Naive B cell (primary cell): ENCODE results near the gene SHROOM3. TPM values are rescaled to one million over a fixed set of nuclear protein-coding genes. Genes with fewer than 3 reads are reported as not detected.

Source experiments
- ATAC-seq, 2 donors: fragments of 150-1000 bp; cut with Tn5 transposase; 2 replicates each; pipeline ENCODE4 v1.10.0; 2021; ENCODE audit warnings: low read depth in 2 of 2, mild to moderate bottlenecking in 2 of 2, moderate library complexity in 2 of 2
- DNase-seq: peaks from one replicate; pipeline ENCODE4 v3.0.0; 2022
- H3K27ac Mint-ChIP-seq, 6 donors: one replicate each; pipeline ENCODE4 v1.8.0; 2020 to 2022; ENCODE audit warnings: mild to moderate bottlenecking in 6 of 6, mixed read lengths in 6 of 6, moderate library complexity in 5 of 6, inconsistent platforms in 2 of 6
- H3K27me3 Mint-ChIP-seq, 3 donors: one replicate each; pipeline ENCODE4 v1.8.0; 2021 to 2022; ENCODE audit warnings: mixed read lengths in 3 of 3, mild to moderate bottlenecking in 1 of 3
- H3K36me3 Mint-ChIP-seq, 2 donors: one replicate each; pipeline ENCODE4 v1.8.0; 2020 to 2022; ENCODE audit warnings: mixed read lengths in 2 of 2, inconsistent platforms in 1 of 2, mild to moderate bottlenecking in 1 of 2
- H3K4me1 Mint-ChIP-seq, 3 donors: one replicate each; pipeline ENCODE4 v1.8.0; 2020 to 2022; ENCODE audit warnings: mixed read lengths in 3 of 3, inconsistent platforms in 1 of 3, mild to moderate bottlenecking in 1 of 3, moderate library complexity in 1 of 3
- H3K4me3 Mint-ChIP-seq, 8 donors: one replicate each; pipeline ENCODE4 v1.8.0; 2020 to 2022; ENCODE audit warnings: mild to moderate bottlenecking in 8 of 8, mixed read lengths in 8 of 8, moderate library complexity in 8 of 8, inconsistent platforms in 2 of 8
- H3K9me3 Mint-ChIP-seq, 7 donors: one replicate each; pipeline ENCODE4 v1.8.0; 2020 to 2022; ENCODE audit warnings: mixed read lengths in 7 of 7, mild to moderate bottlenecking in 5 of 7, inconsistent platforms in 2 of 7, moderate library complexity in 1 of 7
- polyA plus RNA-seq, 6 donors: library from polyadenylated mRNA; unstranded; fragments of 300-500 nt; fragmentation: Illumina TruSeq; gene quantifications; one replicate each; pipeline ENCODE4 v1.2.3, GENCODE V29; 2021; ENCODE audit warnings: low read depth in 6 of 6

Gene SHROOM3
- polyA plus RNA-seq, 6 donors from 2014 or later: 0.40 to 0.95 (median 0.69) TPM; not detected in 3

- Mint-ChIP-seq H3K27me3 (no peaks in the 10 kb centered on the region), H3K9me3 (peaks cover 0 to 18% (median 5%) of the 10 kb centered on the region in 7 donors)
These were observed 79.1 kb downstream of the SHROOM3 start for GRCh38 chr4:76514087-76514486.

GRCh38 chr4:76515975-76516843 lies 81.2 kb downstream of the SHROOM3 start:
- ATAC-seq (no peak), DNase-seq (no peak)
- Mint-ChIP-seq H3K9me3 (peaks cover 0 to 18% (median 5%) of the 10 kb centered on the region in 7 donors), H3K4me1 (peaks cover 0 to 4% (median 0%) of the 10 kb centered on the region in 3 donors), H3K27ac (no peak overlapping the region), H3K27me3 (no peaks in the 10 kb centered on the region), H3K4me3 (no peak overlapping the region), H3K36me3 (peaks cover 7 to 13% of the 10 kb centered on the region in 2 donors)

More at GRCh38 chr4:76514087-76514486, 79.1 kb downstream of the SHROOM3 start:
- DNase-seq: no peak
- peaks cover 0 to 4% (median 0%) of the 10 kb centered on the region in 3 donors for H3K4me1 Mint-ChIP-seq
- ATAC-seq: no peak
- peaks cover 7 to 13% of the 10 kb centered on the region in 2 donors for H3K36me3 Mint-ChIP-seq
- H3K4me3 Mint-ChIP-seq: no peak overlapping the region
- no peak overlapping the region for H3K27ac Mint-ChIP-seq

- peaks cover 0 to 4% (median 0%) of the 10 kb centered on the region in 3 donors for H3K4me1 Mint-ChIP-seq
- no peak overlapping the region for H3K27ac Mint-ChIP-seq
- H3K4me3 Mint-ChIP-seq: no peak overlapping the region
- H3K36me3 Mint-ChIP-seq: peaks cover 7 to 12% of the 10 kb centered on the region in 2 donors
- no peaks in the 10 kb centered on the region for H3K27me3 Mint-ChIP-seq
- no peak for DNase-seq
- H3K9me3 Mint-ChIP-seq: peaks cover 0 to 14% (median 4%) of the 10 kb centered on the region in 7 donors
- no peak for ATAC-seq
These were observed 83.2 kb downstream of the SHROOM3 start for GRCh38 chr4:76518241-76518640.

- peak overlapping the region in 1 of 6 donors; percentile 0 for H3K27ac Mint-ChIP-seq
- H3K4me3 Mint-ChIP-seq: no peak overlapping the region
- peaks cover 0 to 10% (median 0%) of the 10 kb centered on the region in 3 donors for H3K27me3 Mint-ChIP-seq
- DNase-seq (no peak), ATAC-seq (no peak)
- no peaks in the 10 kb centered on the region for H3K36me3 Mint-ChIP-seq
- H3K9me3 Mint-ChIP-seq: peaks cover 0 to 4% (median 0%) of the 10 kb centered on the region in 7 donors
- peaks cover 0 to under 1% (median 0%) of the 10 kb centered on the region in 3 donors for H3K4me1 Mint-ChIP-seq
These were observed 88.6 kb downstream of the SHROOM3 start for GRCh38 chr4:76523593-76523992.

GRCh38 chr4:76525751-76526150 lies 90.7 kb downstream of the SHROOM3 start:
- peaks cover 0 to 4% (median 0%) of the 10 kb centered on the region in 7 donors for H3K9me3 Mint-ChIP-seq
- DNase-seq: no peak
- peaks cover 0 to 10% (median 0%) of the 10 kb centered on the region in 3 donors for H3K27me3 Mint-ChIP-seq
- no peak overlapping the region for H3K27ac Mint-ChIP-seq
- H3K4me1 Mint-ChIP-seq: no peaks in the 10 kb centered on the region
- no peak for ATAC-seq
- H3K4me3 Mint-ChIP-seq: no peak overlapping the region
- no peaks in the 10 kb centered on the region for H3K36me3 Mint-ChIP-seq

- no peak overlapping the region for H3K4me3 Mint-ChIP-seq
These were observed 91.6 kb downstream of the SHROOM3 start for GRCh38 chr4:76526585-76526990.

GRCh38 chr4:76527666-76528065 lies 92.6 kb downstream of the SHROOM3 start:
- H3K27me3 Mint-ChIP-seq: peaks cover 0 to 10% (median 0%) of the 10 kb centered on the region in 3 donors
- H3K27ac Mint-ChIP-seq: peak overlapping the region in 1 of 6 donors; percentile 24
- H3K4me3 Mint-ChIP-seq: no peak overlapping the region
- no peaks in the 10 kb centered on the region for H3K9me3 Mint-ChIP-seq
- H3K4me1 Mint-ChIP-seq: no peaks in the 10 kb centered on the region
- DNase-seq: no peak
- no peak for ATAC-seq
- H3K36me3 Mint-ChIP-seq: no peaks in the 10 kb centered on the region

More at GRCh38 chr4:76526585-76526990, 91.6 kb downstream of the SHROOM3 start:
- H3K9me3 Mint-ChIP-seq: peaks cover 0 to 2% (median 0%) of the 10 kb centered on the region in 7 donors
- H3K36me3 Mint-ChIP-seq: no peaks in the 10 kb centered on the region
- ATAC-seq: no peak
- no peak overlapping the region for H3K27ac Mint-ChIP-seq
- DNase-seq: no peak
- H3K4me1 Mint-ChIP-seq: no peaks in the 10 kb centered on the region
- peaks cover 0 to 10% (median 0%) of the 10 kb centered on the region in 3 donors for H3K27me3 Mint-ChIP-seq

GRCh38 chr4:76531597-76531996 lies 96.6 kb downstream of the SHROOM3 start:
- Mint-ChIP-seq H3K27me3 (no peaks in the 10 kb centered on the region), H3K27ac (no peak overlapping the region), H3K36me3 (no peaks in the 10 kb centered on the region), H3K4me3 (no peak overlapping the region), H3K4me1 (no peaks in the 10 kb centered on the region), H3K9me3 (no peaks in the 10 kb centered on the region)
- DNase-seq: no peak
- no peak for ATAC-seq

- H3K27me3 Mint-ChIP-seq: no peaks in the 10 kb centered on the region
- no peaks in the 10 kb centered on the region for H3K9me3 Mint-ChIP-seq
- no peaks in the 10 kb centered on the region for H3K36me3 Mint-ChIP-seq
- H3K27ac Mint-ChIP-seq: no peak overlapping the region
- no peak overlapping the region for H3K4me3 Mint-ChIP-seq
- H3K4me1 Mint-ChIP-seq: no peaks in the 10 kb centered on the region
- ATAC-seq (no peak), DNase-seq (no peak)
These were observed 97.8 kb downstream of the SHROOM3 start for GRCh38 chr4:76532805-76533204.

- Mint-ChIP-seq H3K27ac (no peak overlapping the region), H3K9me3 (no peaks in the 10 kb centered on the region), H3K27me3 (no peaks in the 10 kb centered on the region), H3K36me3 (no peaks in the 10 kb centered on the region), H3K4me1 (no peaks in the 10 kb centered on the region), H3K4me3 (no peak overlapping the region)
- no peak for ATAC-seq
- no peak for DNase-seq
These were observed 98.3 kb downstream of the SHROOM3 start for GRCh38 chr4:76533314-76533713.

GRCh38 chr4:76535603-76536372 lies 100.8 kb downstream of the SHROOM3 start:
- DNase-seq (no peak), ATAC-seq (no peak)
- no peaks in the 10 kb centered on the region for H3K4me1 Mint-ChIP-seq
- H3K9me3 Mint-ChIP-seq: no peaks in the 10 kb centered on the region
- H3K36me3 Mint-ChIP-seq: no peaks in the 10 kb centered on the region
- peak overlapping the region in 1 of 6 donors; percentile 5 for H3K27ac Mint-ChIP-seq
- no peak overlapping the region for H3K4me3 Mint-ChIP-seq
- H3K27me3 Mint-ChIP-seq: no peaks in the 10 kb centered on the region

GRCh38 chr4:76536373-76536689 lies 101.3 kb downstream of the SHROOM3 start:
- Mint-ChIP-seq H3K4me1 (no peaks in the 10 kb centered on the region), H3K36me3 (no peaks in the 10 kb centered on the region), H3K27ac (no peak overlapping the region), H3K27me3 (no peaks in the 10 kb centered on the region), H3K9me3 (no peaks in the 10 kb centered on the region), H3K4me3 (no peak overlapping the region)
- DNase-seq (no peak), ATAC-seq (no peak)

GRCh38 chr4:76538296-76538695 lies 103.3 kb downstream of the SHROOM3 start:
- peaks cover 0 to 5% (median 5%) of the 10 kb centered on the region in 3 donors for H3K4me1 Mint-ChIP-seq
- H3K27me3 Mint-ChIP-seq: peaks cover 0 to 3% (median 0%) of the 10 kb centered on the region in 3 donors
- H3K36me3 Mint-ChIP-seq: no peaks in the 10 kb centered on the region
- H3K27ac Mint-ChIP-seq: no peak overlapping the region
- ATAC-seq (no peak), DNase-seq (no peak)
- peaks cover 0 to 5% (median 2%) of the 10 kb centered on the region in 7 donors for H3K9me3 Mint-ChIP-seq
- no peak overlapping the region for H3K4me3 Mint-ChIP-seq
